IPS DF 19.7 (cell line): Measurements from ENCODE around the gene DVL1.
"Not testable (repeated sequence)": the region's sequence is repeated elsewhere in the genome, so short reads cannot be mapped to it uniquely, and the experiment has no call there.

ENCODE experiments used
- DNase-seq: peaks from one replicate; pipeline ENCODE4 v3.0.0-alpha.2; 2013; ENCODE audit warnings: low read depth, low spot score

The DVL1 gene

DNA sequence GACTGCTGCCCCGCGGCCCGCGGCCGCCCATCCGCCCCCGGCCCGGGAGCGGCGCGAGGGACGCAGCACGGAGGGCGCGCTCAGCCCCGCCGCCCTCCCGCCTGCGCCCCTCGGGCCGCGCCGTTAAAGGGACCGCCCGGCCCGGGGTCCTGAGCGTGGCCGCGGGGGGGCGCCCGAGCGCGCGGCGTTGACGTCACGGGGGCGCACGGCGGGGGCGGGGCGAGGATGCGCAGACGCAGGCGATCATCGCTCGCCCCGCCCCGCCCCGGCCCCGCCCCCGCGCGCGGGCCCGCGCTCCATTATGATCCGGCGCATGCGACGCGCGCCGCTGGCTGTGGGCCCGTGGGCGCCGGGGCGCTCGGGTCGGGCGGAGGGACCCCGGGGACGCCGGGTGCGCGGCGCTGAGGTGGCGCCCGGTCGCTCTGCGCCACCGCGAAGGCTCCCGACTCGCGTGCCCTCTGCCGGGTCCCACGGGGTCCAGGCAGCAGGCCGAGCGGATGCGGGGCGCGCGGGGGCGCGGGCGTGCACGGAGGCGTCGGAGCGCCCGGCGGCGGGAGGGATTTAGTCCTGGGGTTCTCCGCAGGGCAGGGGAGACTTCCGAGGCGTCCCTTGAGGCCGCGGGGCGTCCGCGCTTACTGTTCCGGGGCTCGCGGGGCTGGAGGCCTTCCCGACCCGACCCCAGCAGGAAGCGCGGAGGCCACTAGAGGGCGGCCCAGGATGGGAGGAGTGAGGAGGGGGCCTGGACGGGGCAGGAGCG, at the start of gene DVL1:
DVL1 (minus strand) TSS at position 163 of the 757 bp plus-strand sequence. CDS start 353 bp downstream, outside the sequence.
- DNase-seq = no peak

DNA sequence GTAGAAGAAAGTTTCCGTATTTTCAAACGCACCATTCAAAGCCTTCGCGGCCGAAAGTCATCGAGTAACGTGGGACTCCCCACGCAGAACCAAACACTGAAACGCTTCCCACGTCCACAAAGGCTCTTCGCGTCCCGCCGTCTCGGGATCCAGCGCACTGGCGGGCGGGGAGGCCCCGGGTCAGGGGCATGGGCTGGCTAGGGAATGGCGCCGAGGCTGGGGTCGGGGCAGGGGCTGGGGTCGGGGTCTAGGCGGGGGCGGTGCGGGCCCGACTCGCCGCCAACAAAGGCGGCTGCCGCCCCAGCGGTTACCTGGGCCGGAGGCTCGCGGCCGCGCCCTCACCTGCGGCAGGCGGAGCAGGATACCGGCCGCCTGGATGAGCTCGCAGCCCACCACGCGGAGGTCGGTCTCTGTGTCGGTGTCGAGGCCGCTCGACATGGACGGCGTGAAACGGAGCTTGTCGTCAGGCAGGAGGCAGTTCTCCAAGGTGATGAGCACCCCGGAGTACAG, 49.5 kb upstream of the DVL1 start:
- DNase-seq = no peak

DNA sequence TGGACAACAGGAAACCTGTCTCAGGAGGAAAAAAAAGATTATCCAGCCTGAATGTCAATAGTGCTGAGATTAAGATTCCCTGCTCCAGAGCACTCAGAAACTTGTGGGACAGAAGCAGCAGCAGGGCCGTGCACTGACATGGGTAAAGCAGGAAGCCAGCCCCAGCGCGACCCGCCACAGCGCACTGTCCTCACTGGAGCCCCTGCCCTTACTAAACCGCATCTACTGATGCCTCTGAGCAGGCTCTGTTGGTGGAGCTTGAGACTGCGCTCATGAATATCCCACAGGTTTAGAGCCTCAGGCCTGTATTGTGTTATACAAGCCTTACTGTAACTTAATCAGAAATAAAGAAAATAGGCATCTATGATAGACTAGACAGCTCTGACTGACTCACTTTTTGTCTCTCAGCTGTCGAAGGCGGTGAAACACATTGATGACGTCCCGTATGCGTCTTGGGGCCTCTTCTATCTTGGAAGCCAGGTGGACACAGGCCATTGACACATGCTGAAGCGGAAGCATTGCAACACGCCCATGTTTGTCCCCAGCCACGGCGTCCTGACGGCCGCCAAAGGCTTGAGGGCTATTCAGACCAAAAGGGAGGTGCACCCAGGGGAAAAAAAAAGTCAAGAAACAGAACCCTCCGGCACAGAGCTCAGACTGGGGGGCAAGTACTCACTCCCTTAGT, 48.8 kb upstream of the DVL1 start:
- no peak for DNase-seq

DNA sequence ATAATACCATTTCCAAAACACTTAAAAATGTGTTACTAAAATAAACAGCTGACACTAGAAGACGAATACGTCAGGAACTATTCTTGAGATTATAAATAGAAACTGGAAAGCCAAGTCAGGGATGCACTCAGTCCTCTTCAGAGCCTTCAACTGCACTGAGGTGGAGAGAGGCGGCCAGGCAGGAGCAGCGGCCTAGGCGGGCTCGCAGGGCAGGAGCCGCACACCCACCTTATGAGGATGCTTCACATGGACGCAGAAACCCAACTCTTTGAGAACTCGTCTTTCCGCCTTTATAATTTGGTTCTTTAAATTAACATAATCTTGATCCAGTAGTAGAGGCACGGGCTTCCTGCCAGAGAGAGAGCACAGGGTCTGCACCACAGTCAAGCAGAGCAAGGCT, 45.9 kb upstream of the DVL1 start:
- no peak for DNase-seq

DNA sequence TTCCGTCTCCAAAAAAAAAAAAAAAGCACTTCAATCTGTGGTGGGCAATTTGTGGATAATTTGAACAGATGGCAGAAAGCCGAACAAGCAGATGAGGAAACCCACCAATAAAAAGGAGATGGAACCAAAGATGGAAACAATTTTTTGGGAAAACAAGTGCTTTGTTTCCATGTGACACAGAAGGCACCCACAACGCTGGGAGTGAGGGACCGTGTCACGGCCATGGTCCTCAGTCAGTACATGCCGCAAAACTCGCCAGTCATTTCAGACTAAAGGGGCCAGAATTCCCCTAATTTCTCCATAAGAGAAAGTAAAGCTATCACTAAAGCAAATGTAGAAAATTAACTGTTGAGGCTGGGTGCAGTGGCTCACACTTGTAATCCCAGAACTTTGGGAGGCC, 44.9 kb upstream of the DVL1 start:
- DNase-seq = no peak

DNA sequence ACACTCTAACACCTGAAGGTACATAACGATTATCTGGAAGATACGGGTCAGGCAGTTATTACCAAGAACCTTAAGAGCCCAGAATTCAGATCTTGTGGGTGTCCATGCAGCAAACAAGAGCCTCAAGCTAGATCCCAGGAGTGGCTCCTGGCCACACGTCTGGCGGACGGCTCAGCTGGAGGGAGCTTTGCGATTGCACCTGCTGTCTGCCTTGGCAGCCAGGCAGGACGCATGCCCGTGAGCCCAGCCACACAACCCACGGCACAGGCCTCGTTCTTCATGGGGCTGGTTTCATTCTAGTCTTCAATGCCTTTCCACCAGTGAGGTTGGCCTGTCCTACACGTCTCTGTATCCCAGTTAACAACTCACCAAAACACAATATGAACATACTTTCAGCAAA, 44.2 kb upstream of the DVL1 start:
- DNase-seq = no peak

DNA sequence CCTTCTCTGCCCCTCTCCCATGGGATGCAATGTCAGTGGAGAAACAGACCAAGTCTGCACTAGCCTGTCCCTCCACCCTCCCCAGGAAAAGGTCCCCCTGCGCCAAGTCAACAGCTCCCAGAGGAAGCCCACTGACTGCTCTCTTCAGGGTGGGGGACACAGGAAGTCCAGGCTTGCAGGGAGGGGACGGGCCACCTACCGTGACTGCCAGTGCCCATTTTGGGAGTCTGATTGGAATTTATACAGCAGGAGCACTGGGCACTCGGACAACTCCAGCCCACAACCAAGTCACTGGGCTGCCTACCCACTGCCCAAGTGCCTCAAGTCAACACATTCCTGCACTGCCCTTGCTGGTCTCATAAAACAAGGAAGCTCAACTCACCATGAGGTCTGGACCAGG, 43.8 kb upstream of the DVL1 start:
- DNase-seq = no peak

DNA sequence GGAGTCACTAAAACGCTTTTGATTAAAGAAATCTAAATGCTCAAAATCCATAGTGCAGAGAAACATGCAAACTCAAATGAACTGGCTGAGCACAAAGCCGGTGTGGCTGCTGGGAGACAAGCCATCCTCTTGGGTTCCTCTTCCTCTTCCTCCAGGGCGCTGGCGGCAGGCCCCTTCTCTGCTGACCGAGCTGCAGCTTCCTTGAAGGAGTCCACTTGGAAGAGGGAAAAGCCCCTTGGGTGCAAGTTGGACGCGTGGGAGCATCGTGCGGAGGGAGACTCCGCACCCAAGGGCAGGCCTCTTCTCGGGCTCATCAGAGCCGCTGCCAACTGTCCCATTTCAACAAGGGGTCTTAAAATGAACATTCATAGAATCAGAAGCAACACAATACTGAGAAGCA, 42.0 kb upstream of the DVL1 start:
- no peak for DNase-seq

DNA sequence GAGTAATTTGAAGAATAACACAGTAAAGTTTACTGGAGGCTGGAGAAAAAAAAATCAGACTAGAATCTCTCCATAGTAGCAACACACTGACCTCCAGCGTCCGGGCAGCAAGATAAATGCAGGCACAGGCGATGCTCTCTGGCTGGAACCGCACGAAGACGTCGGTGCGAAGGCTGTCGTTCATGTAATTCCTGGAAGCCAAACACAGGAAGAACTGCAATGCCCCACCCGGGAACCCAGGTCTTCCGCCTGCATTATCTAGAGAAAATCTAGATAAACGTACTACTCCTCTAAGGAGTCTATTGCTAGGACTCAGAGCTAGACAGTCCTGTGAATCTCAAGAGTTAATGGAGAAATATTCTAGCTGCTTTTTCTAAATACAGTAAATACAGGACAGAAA, 41.5 kb upstream of the DVL1 start:
- no peak for DNase-seq

DNA sequence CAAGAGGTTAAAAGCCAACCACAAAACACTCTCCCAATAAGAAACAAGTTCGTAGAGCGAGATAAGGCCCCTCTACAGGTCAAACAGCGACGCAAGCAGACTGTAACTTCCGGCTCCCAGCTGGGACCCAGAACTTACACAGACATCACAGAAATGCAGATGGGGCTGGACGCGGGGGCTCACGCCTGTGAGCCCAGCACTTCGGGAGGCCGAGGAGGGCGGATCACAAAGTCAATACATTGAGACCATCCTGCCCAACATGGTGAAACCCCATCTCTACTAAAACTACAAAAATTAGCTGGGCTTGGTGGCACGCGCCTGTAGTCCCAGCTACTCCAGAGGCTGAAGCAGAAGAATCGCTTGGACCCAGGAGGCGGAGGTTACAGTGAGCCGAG, 38.9 kb upstream of the DVL1 start:
- no peak for DNase-seq

DNA sequence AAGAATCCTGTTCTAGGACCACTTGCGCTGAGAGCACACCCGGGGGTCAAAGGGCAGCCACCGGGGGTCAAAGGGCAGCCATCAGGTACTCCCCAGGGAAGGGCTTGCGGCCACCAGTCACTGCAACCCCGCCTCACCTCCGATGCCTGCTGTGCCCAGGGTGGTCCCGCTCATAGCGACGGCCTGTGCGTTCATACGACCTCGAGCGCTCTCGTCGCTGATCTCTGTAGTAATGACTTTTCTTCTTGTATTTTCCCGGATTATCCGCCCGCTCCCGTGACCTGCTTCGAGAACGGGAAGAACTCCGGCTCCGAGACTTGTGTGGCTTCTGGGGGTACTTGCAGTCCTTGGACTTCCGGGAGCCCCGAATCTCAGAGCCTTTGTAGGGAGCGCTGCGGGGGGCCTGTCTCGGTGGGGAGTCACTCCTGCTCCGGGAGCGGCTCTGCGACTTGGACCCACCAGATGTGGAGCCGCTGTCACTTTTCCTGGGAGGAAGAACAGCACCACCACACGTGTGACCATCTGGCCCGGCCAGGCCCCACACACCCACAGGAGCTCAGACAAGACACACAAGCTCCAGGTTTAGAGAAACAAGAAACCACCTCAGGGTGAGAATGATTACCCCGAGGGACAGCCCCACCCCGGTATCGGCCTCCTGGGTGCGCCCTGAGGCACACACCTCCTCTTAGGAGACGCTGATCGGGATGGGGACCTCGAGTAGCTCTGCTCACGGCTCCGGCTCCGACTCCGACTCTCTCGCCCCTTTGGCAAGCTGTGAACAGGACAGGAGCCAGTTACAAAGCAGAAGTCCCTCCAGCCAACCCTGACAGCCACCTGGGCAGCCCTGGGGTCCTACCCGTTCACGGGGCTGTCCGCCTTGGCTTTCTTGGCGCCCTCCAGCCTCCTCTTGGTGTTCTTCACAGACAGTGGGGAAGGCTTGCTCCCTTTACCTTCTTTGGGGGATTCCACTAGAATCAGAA, 38.2 kb upstream of the DVL1 start:
- no peak for DNase-seq

DNA sequence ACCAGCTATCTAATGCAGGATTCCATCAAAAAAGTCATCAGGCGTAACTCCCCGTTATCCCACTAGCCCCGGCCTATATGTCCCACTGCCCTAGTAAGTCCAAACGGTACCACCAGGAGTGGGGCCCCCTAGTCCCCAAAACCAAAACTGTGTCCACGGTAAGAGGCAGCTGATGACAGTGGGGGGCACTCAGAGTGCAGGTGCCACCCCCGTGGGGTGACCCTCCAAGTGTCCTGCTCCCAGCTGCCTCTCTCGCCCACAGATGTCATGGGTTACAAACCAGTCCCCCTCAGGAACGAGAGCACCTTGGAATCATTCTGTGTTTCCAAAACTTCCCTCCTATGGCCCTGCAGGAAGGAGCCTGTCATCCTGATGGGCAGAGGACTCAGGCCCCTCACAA, 36.7 kb upstream of the DVL1 start:
- no peak for DNase-seq

DNA sequence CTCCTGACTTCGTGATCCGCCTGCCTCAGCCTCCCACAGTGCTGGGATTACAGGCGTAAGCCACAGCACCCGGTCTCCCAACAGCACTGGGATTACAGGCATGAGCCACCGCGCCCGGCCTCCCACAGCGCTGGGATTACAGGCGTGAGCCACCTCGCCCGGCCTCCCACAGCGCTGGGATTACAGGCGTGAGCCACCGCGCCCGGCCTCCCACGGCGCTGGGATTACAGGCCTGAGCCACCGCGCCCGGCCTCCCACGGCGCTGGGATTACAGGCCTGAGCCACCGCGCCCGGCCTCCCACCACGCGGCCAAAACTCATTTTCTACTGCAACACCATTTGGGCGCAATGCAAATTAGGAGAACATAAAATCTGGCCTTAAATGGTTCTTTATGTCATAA, 36.1 kb upstream of the DVL1 start:
- DNase-seq = not testable (repeated sequence)

DNA sequence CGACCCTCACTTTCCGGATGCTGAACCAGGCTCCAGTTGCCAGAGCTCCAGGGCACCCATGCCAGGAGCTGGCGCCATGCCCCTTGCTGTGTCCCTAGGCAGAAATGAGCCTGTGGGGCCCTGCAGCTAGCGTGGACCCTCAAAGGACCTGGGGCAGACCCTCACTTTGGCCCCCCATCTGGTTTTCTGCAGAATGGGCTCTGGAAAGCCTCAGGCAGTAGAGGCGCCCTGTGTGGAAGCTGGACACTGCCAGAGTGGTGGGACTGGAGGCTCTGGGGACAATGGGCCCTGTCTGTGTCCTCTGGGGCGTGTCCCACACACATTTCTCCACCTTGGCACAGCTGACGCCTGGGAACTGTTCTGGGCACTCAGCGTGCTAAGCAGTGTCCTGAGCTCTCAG, 32.1 kb upstream of the DVL1 start:
- no peak for DNase-seq

DNA sequence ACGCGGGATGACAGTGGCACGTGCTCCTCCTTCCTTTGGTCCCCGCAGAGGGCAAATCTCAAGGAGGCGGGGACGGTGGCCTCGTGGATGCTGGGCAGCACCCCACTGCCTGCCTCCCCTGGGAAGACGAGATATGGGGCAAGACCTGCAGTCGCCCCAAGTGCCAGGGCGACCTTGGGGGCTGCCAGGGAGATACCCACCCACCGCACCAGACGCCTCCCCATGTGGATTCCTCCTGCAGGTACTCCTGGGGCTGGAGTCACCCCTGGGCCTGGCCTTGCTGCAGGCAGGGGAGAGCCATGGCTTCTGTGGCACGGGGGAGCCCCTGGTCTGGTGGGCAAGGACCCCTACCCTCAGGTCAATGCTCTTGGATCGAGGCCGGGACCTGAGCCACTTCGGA, 31.6 kb upstream of the DVL1 start:
- DNase-seq = no peak

DNA sequence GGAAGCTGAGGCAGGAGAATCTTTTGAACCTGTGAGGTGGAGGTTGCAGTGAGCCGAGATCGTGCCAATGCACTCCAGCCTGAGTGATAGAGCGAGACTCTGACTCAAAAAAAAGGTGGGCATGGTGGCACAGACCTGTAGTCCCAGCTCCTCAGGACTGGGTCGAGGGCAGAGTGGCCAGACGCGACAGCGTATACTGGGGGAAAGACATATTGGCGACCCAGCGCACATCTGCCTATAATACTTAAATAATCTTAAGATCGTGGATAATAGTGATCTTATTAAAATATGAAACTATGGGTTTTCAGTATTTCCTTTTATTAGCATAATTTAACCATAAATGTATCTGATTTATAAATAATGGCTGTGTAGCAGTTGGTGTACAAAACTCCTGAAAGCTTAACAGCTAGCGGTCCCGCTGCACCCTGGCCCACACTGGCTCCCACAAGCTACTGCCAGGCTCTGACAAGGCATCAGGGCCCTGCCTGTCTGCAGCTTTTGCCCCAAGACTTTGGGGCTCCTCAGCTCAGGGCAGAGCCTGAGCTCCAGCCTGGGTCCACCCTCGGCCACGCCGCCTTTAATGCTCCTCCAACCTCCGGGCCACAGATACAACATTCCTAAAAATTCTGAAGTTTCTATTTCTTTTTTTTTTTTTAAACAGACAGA, 28.5 kb upstream of the DVL1 start:
- DNase-seq = no peak

DNA sequence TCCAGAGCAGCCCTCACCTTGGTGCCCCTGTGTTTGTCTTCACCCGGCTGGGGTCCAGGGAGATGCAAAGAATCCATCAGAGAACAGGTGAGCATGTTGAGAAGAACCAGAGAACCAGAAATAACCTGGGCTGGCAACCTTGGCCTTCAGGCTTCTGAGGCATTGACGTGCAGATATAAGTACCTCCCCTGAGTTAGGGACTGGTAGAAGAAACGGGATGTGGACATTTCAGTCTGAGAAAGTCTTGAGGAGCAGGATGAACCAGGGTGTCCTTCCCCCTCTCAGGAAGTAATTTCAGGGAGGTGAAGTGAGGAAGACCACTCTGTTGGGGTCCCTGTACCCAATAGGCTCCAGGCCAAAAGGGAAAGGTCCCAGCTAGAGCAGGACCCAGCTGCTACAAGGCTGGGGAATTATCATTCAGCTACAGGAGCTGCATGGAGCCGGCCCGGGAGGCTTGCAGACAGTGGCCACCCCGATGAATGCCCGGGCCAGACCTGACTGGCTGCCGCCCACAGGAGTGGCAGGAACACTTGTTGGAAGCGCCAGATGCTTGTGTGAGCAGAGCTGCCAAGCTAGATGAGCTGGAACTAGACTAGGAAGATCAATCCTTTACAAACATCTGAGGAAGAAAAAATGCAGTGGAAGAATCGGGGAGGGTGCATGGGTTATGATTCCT, 27.5 kb upstream of the DVL1 start:
- DNase-seq = no peak

DNA sequence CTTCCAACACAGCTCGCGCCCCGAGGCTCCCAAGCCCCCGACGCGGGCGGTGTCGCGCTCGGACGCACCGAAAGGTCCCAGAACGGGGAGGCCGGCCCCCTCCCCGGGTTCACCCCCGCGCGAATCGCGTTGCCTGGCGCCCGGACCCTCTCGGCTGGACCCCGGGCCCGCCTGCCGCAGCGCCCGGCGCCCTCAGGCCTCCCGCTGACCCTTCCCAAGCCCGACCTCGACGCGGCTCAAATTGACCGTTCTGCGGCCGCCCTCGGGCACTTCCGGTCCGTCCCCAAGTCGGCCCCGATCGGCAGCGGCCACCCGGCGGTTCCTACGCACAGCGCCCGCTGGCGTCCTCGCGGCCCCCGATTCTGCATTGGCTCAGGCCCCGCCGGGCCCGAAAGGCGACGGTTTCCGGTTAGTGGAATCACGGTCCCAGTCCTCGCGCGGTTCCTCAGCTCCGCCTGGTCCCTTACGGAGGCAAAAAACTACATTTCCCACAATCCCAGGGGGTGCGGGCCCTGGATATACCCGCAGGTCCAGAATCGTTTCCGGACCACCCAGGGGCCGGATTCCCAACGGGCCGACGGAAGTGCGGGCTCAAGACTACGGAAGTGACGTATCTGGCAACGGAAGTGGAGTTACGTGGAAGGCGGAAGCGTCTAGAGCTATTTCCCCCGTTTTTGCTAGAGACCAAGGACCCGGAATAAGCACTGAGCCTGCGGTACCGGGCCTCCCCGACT, 25.9 kb upstream of the DVL1 start, which contains the start of gene AURKAIP1:
AURKAIP1 (minus strand) TSS at position 279 of the 734 bp plus-strand sequence. CDS start 451 bp downstream, outside the sequence.
- peak; percentile 98 for DNase-seq

DNA sequence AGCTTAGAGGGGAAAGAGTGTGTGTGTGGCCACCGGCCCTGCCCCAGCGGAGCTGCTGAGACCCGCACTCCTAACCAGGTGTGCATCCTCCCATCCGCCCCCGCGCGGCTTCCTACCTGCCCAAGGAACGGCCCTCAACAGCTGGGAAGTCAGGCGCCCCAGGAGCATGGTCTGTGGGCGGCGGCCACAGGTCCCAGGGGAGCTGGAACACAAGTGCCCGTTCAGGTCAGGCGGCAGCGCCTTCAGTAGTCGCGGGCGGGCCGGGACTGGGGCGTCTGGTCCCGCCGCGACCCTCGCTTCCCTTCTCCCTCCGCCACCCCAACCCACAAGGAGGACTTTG, 25.3 kb upstream of the DVL1 start:
- no peak for DNase-seq
